ENCODE data around the gene THOC5.

Gene THOC5

GRCh38 chr22:29530716-29531115, 22.8 kb downstream of the THOC5 start:
- TF ChIP-seq CTCF (conservative IDR thresholded peaks at IDR 0.05; ENCODE audit: control insufficient read depth, insufficient read depth, low read depth, low read length), result no peak
- H3K4me3 ChIP-seq (ENCODE audit: control insufficient read depth, low read depth, low read length), result no peak overlapping the region
- DNase-seq (ENCODE audit: low read depth), result no peak

- no peak for DNase-seq (ENCODE audit: low read depth)
- TF ChIP-seq CTCF (conservative IDR thresholded peaks at IDR 0.05; ENCODE audit: control insufficient read depth, insufficient read depth, low read depth, low read length), result no peak
- no peak overlapping the region for H3K4me3 ChIP-seq (ENCODE audit: control insufficient read depth, low read depth, low read length)
Measured at GRCh38 chr22:29528144-29528543, 25.4 kb downstream of the THOC5 start.

GRCh38 chr22:29524442-29525191, 28.9 kb downstream of the THOC5 start:
- peak; percentile 39 for TF ChIP-seq CTCF (conservative IDR thresholded peaks at IDR 0.05; ENCODE audit: control insufficient read depth, insufficient read depth, low read depth, low read length)
- H3K4me3 ChIP-seq (ENCODE audit: control insufficient read depth, low read depth, low read length), result no peak overlapping the region
- DNase-seq (ENCODE audit: low read depth), result peak; percentile 25

- DNase-seq (ENCODE audit: low read depth), result no peak
- TF ChIP-seq CTCF (conservative IDR thresholded peaks at IDR 0.05; ENCODE audit: control insufficient read depth, insufficient read depth, low read depth, low read length), result no peak
- H3K4me3 ChIP-seq (ENCODE audit: control insufficient read depth, low read depth, low read length), result no peak overlapping the region
Measured at GRCh38 chr22:29523761-29524160, 29.8 kb downstream of the THOC5 start.

- TF ChIP-seq CTCF (conservative IDR thresholded peaks at IDR 0.05; ENCODE audit: control insufficient read depth, insufficient read depth, low read depth, low read length), result no peak
Measured at GRCh38 chr22:29521526-29521925, 32.0 kb downstream of the THOC5 start.

GRCh38 chr22:29520851-29521250, 32.7 kb downstream of the THOC5 start:
- H3K4me3 ChIP-seq (ENCODE audit: control insufficient read depth, low read depth, low read length), result no peak overlapping the region
- TF ChIP-seq CTCF (conservative IDR thresholded peaks at IDR 0.05; ENCODE audit: control insufficient read depth, insufficient read depth, low read depth, low read length), result no peak
- peak; percentile 80 for DNase-seq (ENCODE audit: low read depth)

More at GRCh38 chr22:29521526-29521925, 32.0 kb downstream of the THOC5 start:
- no peak for DNase-seq (ENCODE audit: low read depth)
- H3K4me3 ChIP-seq (ENCODE audit: control insufficient read depth, low read depth, low read length), result no peak overlapping the region
